Bone marrow (tissue), 2 donors: ENCODE results near the gene CAMK1D.
"Not testable (repeated sequence)": the region's sequence is repeated elsewhere in the genome, so short reads cannot be mapped to it uniquely, and the experiment has no call there.

Experiments
- DNase-seq, 2 donors: peaks; one replicate each; lab custom pipeline; 2025; lab: John Stamatoyannopoulos, UW

CAMK1D gene

GRCh38 chr10:12518024-12518423, 168.7 kb downstream of the CAMK1D start:
- DNase-seq: no peak

- DNase-seq: no peak
These were observed 172.1 kb downstream of the CAMK1D start for GRCh38 chr10:12521423-12521822.

GRCh38 chr10:12526311-12526710, 177.0 kb downstream of the CAMK1D start:
- no peak for DNase-seq

GRCh38 chr10:12529976-12530375, 180.6 kb downstream of the CAMK1D start:
- no peak for DNase-seq

- DNase-seq: no peak
These were observed 182.2 kb downstream of the CAMK1D start for GRCh38 chr10:12531305-12532220.

- no peak for DNase-seq
These were observed 183.8 kb downstream of the CAMK1D start for GRCh38 chr10:12533151-12533550.

GRCh38 chr10:12533723-12534122, 184.4 kb downstream of the CAMK1D start:
- DNase-seq: no peak

GRCh38 chr10:12534824-12535223, 185.5 kb downstream of the CAMK1D start:
- DNase-seq: no peak

- no peak for DNase-seq
These were observed 186.3 kb downstream of the CAMK1D start for GRCh38 chr10:12535656-12536055.

- no peak for DNase-seq
These were observed 189.2 kb downstream of the CAMK1D start for GRCh38 chr10:12538491-12538995.

- no peak for DNase-seq
These were observed 190.2 kb downstream of the CAMK1D start for GRCh38 chr10:12539350-12540164.

- DNase-seq: no peak
These were observed 191.0 kb downstream of the CAMK1D start for GRCh38 chr10:12540341-12540781.

- no peak for DNase-seq
These were observed 192.2 kb downstream of the CAMK1D start for GRCh38 chr10:12541446-12542067.

GRCh38 chr10:12542133-12542670, 192.9 kb downstream of the CAMK1D start:
- no peak for DNase-seq

- no peak for DNase-seq
These were observed 194.2 kb downstream of the CAMK1D start for GRCh38 chr10:12543589-12543988.

GRCh38 chr10:12546160-12546802, 196.9 kb downstream of the CAMK1D start:
- not testable (repeated sequence) for DNase-seq

GRCh38 chr10:12547301-12547771, 198.0 kb downstream of the CAMK1D start:
- no peak for DNase-seq

- no peak for DNase-seq
These were observed 199.9 kb downstream of the CAMK1D start for GRCh38 chr10:12549297-12549696.

GRCh38 chr10:12550994-12551393, 201.6 kb downstream of the CAMK1D start:
- no peak for DNase-seq

GRCh38 chr10:12556039-12556438, 206.7 kb downstream of the CAMK1D start:
- DNase-seq: no peak

- no peak for DNase-seq
These were observed 210.3 kb downstream of the CAMK1D start for GRCh38 chr10:12559578-12560178.
